Liver (tissue), 3 donors: ENCODE results near the gene DEFB114.

Experiments used
- HNF4G ChIP-seq: IDR thresholded peaks from 2 replicates; pipeline ENCODE4 v1.6.1; 2016; ENCODE audit warnings: antibody characterized with exemption
- REST ChIP-seq: IDR thresholded peaks from 2 replicates; pipeline ENCODE4 v1.6.1; 2016; ENCODE audit warnings: antibody characterized with exemption, mild to moderate bottlenecking
- SP1 ChIP-seq: IDR thresholded peaks from 2 replicates; pipeline ENCODE4 v1.6.1; 2018; ENCODE audit warnings: antibody characterized with exemption, mild to moderate bottlenecking
- TF ChIP-seq, protein P1 (sequence below): fragments of 150-350 bp; IDR thresholded peaks from 2 replicates; pipeline ENCODE4 v1.5.1; 2017; ENCODE audit warnings: improper control_type of control experiment, low read depth, low read length; ENCODE audit not compliant: missing input control
- donor health status: healthy.
- donor health status: healthy.

- TF ChIP-seq HNF4G (no peak), SP1 (no peak), REST (no peak)
- TF ChIP-seq, protein P1, sequence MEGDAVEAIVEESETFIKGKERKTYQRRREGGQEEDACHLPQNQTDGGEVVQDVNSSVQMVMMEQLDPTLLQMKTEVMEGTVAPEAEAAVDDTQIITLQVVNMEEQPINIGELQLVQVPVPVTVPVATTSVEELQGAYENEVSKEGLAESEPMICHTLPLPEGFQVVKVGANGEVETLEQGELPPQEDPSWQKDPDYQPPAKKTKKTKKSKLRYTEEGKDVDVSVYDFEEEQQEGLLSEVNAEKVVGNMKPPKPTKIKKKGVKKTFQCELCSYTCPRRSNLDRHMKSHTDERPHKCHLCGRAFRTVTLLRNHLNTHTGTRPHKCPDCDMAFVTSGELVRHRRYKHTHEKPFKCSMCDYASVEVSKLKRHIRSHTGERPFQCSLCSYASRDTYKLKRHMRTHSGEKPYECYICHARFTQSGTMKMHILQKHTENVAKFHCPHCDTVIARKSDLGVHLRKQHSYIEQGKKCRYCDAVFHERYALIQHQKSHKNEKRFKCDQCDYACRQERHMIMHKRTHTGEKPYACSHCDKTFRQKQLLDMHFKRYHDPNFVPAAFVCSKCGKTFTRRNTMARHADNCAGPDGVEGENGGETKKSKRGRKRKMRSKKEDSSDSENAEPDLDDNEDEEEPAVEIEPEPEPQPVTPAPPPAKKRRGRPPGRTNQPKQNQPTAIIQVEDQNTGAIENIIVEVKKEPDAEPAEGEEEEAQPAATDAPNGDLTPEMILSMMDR, result no peak
Observed at GRCh38 chr6:49986551-49986950, 22.6 kb upstream of the DEFB114 start.
